HEK293 (cell line): ENCODE data around the gene ASPDH.

Experiments
- GLI4 ChIP-seq: fragments of 450-650 bp; formaldehyde crosslinking; IDR thresholded peaks from 2 replicates; pipeline ENCODE4 v1.5.1; 2016; ENCODE audit warnings: missing biosample characterization, missing genetic modification characterization
- KLF16 ChIP-seq: fragments of 450-650 bp; formaldehyde crosslinking; IDR thresholded peaks from 2 replicates; pipeline ENCODE4 v1.5.1; 2017; ENCODE audit warnings: missing biosample characterization, missing genetic modification characterization
- MEIS1 ChIP-seq: sonication (generic); formaldehyde crosslinking; IDR thresholded peaks from 2 replicates; pipeline ENCODE4 v1.8.1; 2022; ENCODE audit warnings: missing genetic modification reagents, mild to moderate bottlenecking, borderline replicate concordance
- PATZ1 ChIP-seq: fragments of 450-650 bp; formaldehyde crosslinking; IDR thresholded peaks from 2 replicates; pipeline ENCODE4 v1.5.1; 2016; ENCODE audit warnings: missing biosample characterization, missing genetic modification characterization
- SCRT2 ChIP-seq: fragments of 450-650 bp; formaldehyde crosslinking; IDR thresholded peaks from 2 replicates; pipeline ENCODE4 v1.5.1; 2016; ENCODE audit warnings: missing biosample characterization, missing genetic modification characterization
- SP3 ChIP-seq: fragments of 450-650 bp; formaldehyde crosslinking; IDR thresholded peaks from 2 replicates; pipeline ENCODE4 v1.5.1; 2016; ENCODE audit warnings: missing biosample characterization, missing genetic modification characterization
- SP7 ChIP-seq: fragments of 450-650 bp; formaldehyde crosslinking; IDR thresholded peaks from 2 replicates; pipeline ENCODE4 v1.5.1; 2016; ENCODE audit warnings: missing biosample characterization, missing genetic modification characterization
- TRIM28 ChIP-seq: IDR thresholded peaks from 2 replicates; pipeline ENCODE4 v1.6.1; 2011; ENCODE audit warnings: low read length, control low read depth, borderline replicate concordance
- ZBTB17 ChIP-seq: fragments of 450-650 bp; formaldehyde crosslinking; IDR thresholded peaks from 2 replicates; pipeline ENCODE4 v1.5.1; 2016; ENCODE audit warnings: missing biosample characterization, missing genetic modification characterization
- ZBTB26 ChIP-seq: fragments of 450-650 bp; formaldehyde crosslinking; optimal IDR thresholded peaks from 2 replicates; pipeline ENCODE3; 2016; ENCODE audit warnings: missing biosample characterization, mild to moderate bottlenecking, missing genetic modification characterization
- ZBTB49 ChIP-seq: fragments of 450-650 bp; formaldehyde crosslinking; IDR thresholded peaks from 2 replicates; pipeline ENCODE4 v1.5.1; 2016; ENCODE audit warnings: missing biosample characterization, missing genetic modification characterization, low read depth
- ZEB2 ChIP-seq: fragments of 450-650 bp; formaldehyde crosslinking; IDR thresholded peaks from 2 replicates; pipeline ENCODE4 v1.5.1; 2016; ENCODE audit warnings: missing biosample characterization, missing genetic modification characterization
- ZFP69B ChIP-seq: fragments of 450-650 bp; formaldehyde crosslinking; IDR thresholded peaks from 2 replicates; pipeline ENCODE4 v1.5.1; 2016; ENCODE audit warnings: missing biosample characterization, missing genetic modification characterization
- ZNF10 ChIP-seq: fragments of 450-650 bp; formaldehyde crosslinking; IDR thresholded peaks from 2 replicates; pipeline ENCODE4 v1.5.1; 2017; ENCODE audit warnings: missing biosample characterization, missing genetic modification characterization
- ZNF2 ChIP-seq: fragments of 450-650 bp; formaldehyde crosslinking; IDR thresholded peaks from 2 replicates; pipeline ENCODE4 v1.5.1; 2016; ENCODE audit warnings: missing biosample characterization, missing genetic modification characterization
- ZNF214 ChIP-seq: fragments of 450-650 bp; formaldehyde crosslinking; IDR thresholded peaks from 2 replicates; pipeline ENCODE4 v1.5.1; 2017; ENCODE audit warnings: missing biosample characterization, mild to moderate bottlenecking, missing genetic modification characterization, borderline replicate concordance
- ZNF292 ChIP-seq: fragments of 450-650 bp; formaldehyde crosslinking; IDR thresholded peaks from 2 replicates; pipeline ENCODE4 v1.5.1; 2016; ENCODE audit warnings: low read depth, missing biosample characterization, missing genetic modification characterization, borderline replicate concordance
- ZNF398 ChIP-seq: fragments of 450-650 bp; formaldehyde crosslinking; IDR thresholded peaks from 2 replicates; pipeline ENCODE4 v1.5.1; 2017; ENCODE audit warnings: missing biosample characterization, missing genetic modification characterization
- ZNF433 ChIP-seq: fragments of 450-650 bp; formaldehyde crosslinking; IDR thresholded peaks from 2 replicates; pipeline ENCODE4 v1.5.1; 2016; ENCODE audit warnings: missing biosample characterization, missing genetic modification characterization, low read depth
- ZNF561 ChIP-seq: fragments of 450-650 bp; IDR thresholded peaks from 2 replicates; pipeline ENCODE4 v1.5.1; 2018; ENCODE audit warnings: missing biosample characterization, missing genetic modification characterization, borderline replicate concordance
- ZNF580 ChIP-seq: fragments of 450-650 bp; formaldehyde crosslinking; IDR thresholded peaks from 2 replicates; pipeline ENCODE4 v1.5.1; 2016; ENCODE audit warnings: missing biosample characterization, missing genetic modification characterization
- ZNF623 ChIP-seq: fragments of 450-650 bp; formaldehyde crosslinking; IDR thresholded peaks from 2 replicates; pipeline ENCODE4 v1.5.1; 2016; ENCODE audit warnings: missing biosample characterization, missing genetic modification characterization
- ZNF692 ChIP-seq: fragments of 450-650 bp; formaldehyde crosslinking; IDR thresholded peaks from 2 replicates; pipeline ENCODE4 v1.5.1; 2016; ENCODE audit warnings: missing biosample characterization, missing genetic modification characterization
- ZNF747 ChIP-seq: fragments of 450-650 bp; formaldehyde crosslinking; IDR thresholded peaks from 2 replicates; pipeline ENCODE4 v1.5.1; 2016; ENCODE audit warnings: missing biosample characterization, missing genetic modification characterization
- ZNF843 ChIP-seq: fragments of 450-650 bp; formaldehyde crosslinking; IDR thresholded peaks from 2 replicates; pipeline ENCODE4 v1.5.1; 2016; ENCODE audit warnings: missing biosample characterization, missing genetic modification characterization
- ZSCAN23 ChIP-seq: fragments of 450-650 bp; formaldehyde crosslinking; IDR thresholded peaks from 2 replicates; pipeline ENCODE4 v1.5.1; 2016; ENCODE audit warnings: missing biosample characterization, missing genetic modification characterization
- ZSCAN4 ChIP-seq: fragments of 450-650 bp; formaldehyde crosslinking; IDR thresholded peaks from 2 replicates; pipeline ENCODE4 v1.5.1; 2017; ENCODE audit warnings: missing biosample characterization, missing genetic modification characterization
- ZXDB ChIP-seq: fragments of 450-650 bp; formaldehyde crosslinking; IDR thresholded peaks from 2 replicates; pipeline ENCODE4 v1.5.1; 2016; ENCODE audit warnings: missing biosample characterization, missing genetic modification characterization

The ASPDH gene

GRCh38 chr19:50556282-50557008 is 42.7 kb upstream of the ASPDH start (continued):
- no peak for TF ChIP-seq ZNF747 (tag by site-specific recombination)
- no peak for TF ChIP-seq ZEB2
- TF ChIP-seq KLF16 (tag by site-specific recombination): peak; percentile 64; the same call in 1 of the 2 replicates
- TF ChIP-seq ZSCAN23 (tag by site-specific recombination): no peak
- peak; percentile 45; the same call in 1 of the 2 replicates for TF ChIP-seq ZNF561
- peak; percentile 97 for TF ChIP-seq ZFP69B (tag by site-specific recombination)
- peak; percentile 61; the same call in 1 of the 2 replicates for TF ChIP-seq SP3 (tag by site-specific recombination)
- 0 out of 2 replicates have a peak, but pooled peaks have one; percentile 9 for TF ChIP-seq ZNF843 (tag by site-specific recombination)
- TF ChIP-seq ZNF580: peak; percentile 43
- no peak for TF ChIP-seq ZNF433 (tag by site-specific recombination)
- peak; percentile 41; the same call in 1 of the 2 replicates for TF ChIP-seq ZNF2 (tag by site-specific recombination)
- TF ChIP-seq ZNF214 (tag by site-specific recombination): no peak
- TF ChIP-seq GLI4 (tag by site-specific recombination): 0 out of 2 replicates have a peak, but pooled peaks have one; percentile 73
- TF ChIP-seq ZNF10 (tag by site-specific recombination): peak; percentile 82; the same call in 1 of the 2 replicates
- peak; percentile 25 for TF ChIP-seq ZBTB26
- no peak for TF ChIP-seq ZBTB49 (tag by site-specific recombination)
- peak; percentile 94 for TF ChIP-seq SCRT2 (tag by site-specific recombination)
- 0 out of 2 replicates have a peak, but pooled peaks have one; percentile 48 for TF ChIP-seq ZSCAN4 (tag by site-specific recombination)
- TF ChIP-seq MEIS1 (CRISPR knock-in tag): no peak
- peak; percentile 88 for TF ChIP-seq PATZ1
- TF ChIP-seq ZXDB (tag by site-specific recombination): peak; percentile 68; the same call in 1 of the 2 replicates
- no peak for TF ChIP-seq ZNF623
- peak; percentile 97 for TF ChIP-seq ZNF692 (tag by site-specific recombination)
- TF ChIP-seq ZNF398 (tag by site-specific recombination): peak; percentile 63
- TF ChIP-seq ZBTB17 (tag by site-specific recombination): peak; percentile 42
- TF ChIP-seq TRIM28: peak; percentile 39; the same call in 1 of the 2 replicates
- TF ChIP-seq SP7 (tag by site-specific recombination): peak; percentile 56; the same call in 1 of the 2 replicates
- no peak for TF ChIP-seq ZNF292 (tag by site-specific recombination)
